ENCODE results near the gene NATD1. TPM values are rescaled to one million over a fixed set of nuclear protein-coding genes. Genes with fewer than 3 reads are reported as not detected.

NATD1 gene
- total and polyA plus RNA-seq, 9 of the 15 experiments (the other 6 are each of a cell fraction or from before 2014, with no cell fraction given): 0.24 to 5.4 (median 1.6) TPM

DNA sequence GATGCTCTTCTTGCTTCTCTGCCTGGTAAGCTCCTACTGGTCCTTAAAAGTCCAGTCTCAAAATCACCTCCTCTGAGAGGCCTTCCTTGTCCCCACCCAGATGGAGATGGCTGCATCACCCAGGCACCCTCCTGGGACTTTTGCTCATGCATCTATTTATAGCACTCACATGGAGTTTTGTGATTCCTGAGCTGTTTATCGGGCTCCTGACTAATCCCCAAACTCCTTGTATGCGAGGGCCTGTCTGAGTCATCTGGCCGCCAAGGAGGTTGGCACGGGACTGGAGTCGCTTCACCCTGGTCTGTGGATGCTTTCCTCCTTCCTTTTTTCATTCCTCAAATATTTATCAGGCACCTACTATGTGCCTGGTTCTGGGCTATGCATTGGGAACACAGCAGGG is 29.0 kb upstream of the NATD1 start (continued):
- TF ChIP-seq ZNF212 (CRISPR knock-in tag; IDR thresholded peaks at IDR 0.05): no peak
- TF ChIP-seq, protein P1, sequence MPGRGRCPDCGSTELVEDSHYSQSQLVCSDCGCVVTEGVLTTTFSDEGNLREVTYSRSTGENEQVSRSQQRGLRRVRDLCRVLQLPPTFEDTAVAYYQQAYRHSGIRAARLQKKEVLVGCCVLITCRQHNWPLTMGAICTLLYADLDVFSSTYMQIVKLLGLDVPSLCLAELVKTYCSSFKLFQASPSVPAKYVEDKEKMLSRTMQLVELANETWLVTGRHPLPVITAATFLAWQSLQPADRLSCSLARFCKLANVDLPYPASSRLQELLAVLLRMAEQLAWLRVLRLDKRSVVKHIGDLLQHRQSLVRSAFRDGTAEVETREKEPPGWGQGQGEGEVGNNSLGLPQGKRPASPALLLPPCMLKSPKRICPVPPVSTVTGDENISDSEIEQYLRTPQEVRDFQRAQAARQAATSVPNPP (IDR thresholded peaks at IDR 0.05; ENCODE audit: borderline replicate concordance, insufficient read depth, insufficient read length): no peak

GRCh38 chr17:21280081-21280518 is 26.9 kb upstream of the NATD1 start:
- FAIRE-seq: peak; percentile 92
- intact Hi-C loops (cut with micrococcal nuclease) (loop anchor here (1.0 to 5.0 kb wide), 3 partner anchors 151 to 231 kb away; no protein-coding TSS in a partner anchor), in situ Hi-C loops (cut with MboI) (loop anchor here (25.0 kb wide), 1 partner anchor 782 kb away; no protein-coding TSS in a partner anchor)
- Histone ChIP-seq H3K79me2 (ENCODE audit: control insufficient read depth, insufficient read depth, low read length) (peaks cover 5% of the 10 kb centered on the region), H3K27me3 (ENCODE audit: control insufficient read depth in 2 of 2, insufficient read depth in 2 of 2, low read length in 2 of 2) (no peaks in the 10 kb centered on the region), H2AFZ (ENCODE audit: low read depth, low read length) (peak overlapping the region; percentile 72), H3K4me1 (replicated peaks in 1 of 2; ENCODE audit: control insufficient read depth in 2 of 2, insufficient read depth in 2 of 2, low read length in 2 of 2) (peaks cover 4 to 35% of the 10 kb centered on the region in 2 experiments; a peak in 4 of 5 replicates), H3K9me3 (replicated peaks; ENCODE audit: control insufficient read depth, insufficient read depth, low read depth, low read length) (no peaks in the 10 kb centered on the region), H3K4me3 (no peak overlapping the region), H3K9ac (ENCODE audit: insufficient read depth in 1 of 2, low read depth in 2 of 2, low read length in 2 of 2) (peak overlapping the region in 1 of 2 experiments; percentile 39; a peak in 1 of 4 replicates), H3K9me1 (ENCODE audit: control insufficient read depth, insufficient read depth, low read length) (no peaks in the 10 kb centered on the region), H3K4me2 (ENCODE audit: insufficient read depth, low read length) (no peak overlapping the region), H3K27ac (ENCODE audit: extremely low read depth, low read depth, low read length) (no peak overlapping the region), H4K20me1 (replicated peaks; ENCODE audit: control insufficient read depth, insufficient read depth, low read length) (no peaks in the 10 kb centered on the region), H3K36me3 (ENCODE audit: control insufficient read depth, insufficient read depth, low read length) (no peaks in the 10 kb centered on the region)
- WGBS (ENCODE audit: insufficient coverage, low coverage, missing lambda C conversion rate): 20% methylated on average over 8 of the region's 10 CpGs
- CTCF ChIA-PET (ENCODE audit: low intra/inter-chr PET ratio): no interaction called here
- DNase-seq (ENCODE audit: extremely low read depth in 1 of 4, low spot score in 3 of 4): peak; percentile 68 to 82 (median 78)
- no TSS peak for BruUV-seq (replicated peaks)
- peak; percentile 71 for ATAC-seq
- POLR2A ChIA-PET: no interaction called here
- peak in 1 of 3 experiments; percentile 32 for TF ChIP-seq YY1 (IDR thresholded peaks at IDR 0.05; ENCODE audit: borderline replicate concordance in 1 of 3, control insufficient read depth in 1 of 3, extremely low read depth in 1 of 3, insufficient read depth in 3 of 3, insufficient read length in 1 of 3, insufficient replicate concordance in 2 of 3, low read depth in 1 of 3, low read length in 2 of 3)
- no peak for TF ChIP-seq RNF2 (IDR thresholded peaks at IDR 0.05)
- TF ChIP-seq RB1 (IDR thresholded peaks at IDR 0.05; ENCODE audit: low read depth): 0 out of 2 replicates have a peak, but pooled peaks have one; percentile 40
- TF ChIP-seq RAD21 (CRISPR knock-in tag; conservative IDR thresholded peaks at IDR 0.05 in 1 of 2, IDR thresholded peaks at IDR 0.05 in 1 of 2): peak; percentile 64 to 87
- peak; percentile 18 for TF ChIP-seq RBM25 (IDR thresholded peaks at IDR 0.05; ENCODE audit: low read depth, low read length, severe bottlenecking)
- TF ChIP-seq STAT6 (CRISPR knock-in tag; IDR thresholded peaks at IDR 0.05): no peak
- no peak for TF ChIP-seq HNRNPK (IDR thresholded peaks at IDR 0.05; ENCODE audit: low read depth, low read length, poor library complexity, severe bottlenecking)
- TF ChIP-seq MYC (IDR thresholded peaks at IDR 0.05; ENCODE audit: low read depth, low read length): peak; percentile 74
- no peak for TF ChIP-seq MYC (CRISPR knock-in tag; IDR thresholded peaks at IDR 0.05; ENCODE audit: borderline replicate concordance, low read depth)
- peak; percentile 82; the same call in 1 of the 2 replicates for TF ChIP-seq XRCC5 (IDR thresholded peaks at IDR 0.05; ENCODE audit: low read depth, low read length)
- TF ChIP-seq, protein P2, sequence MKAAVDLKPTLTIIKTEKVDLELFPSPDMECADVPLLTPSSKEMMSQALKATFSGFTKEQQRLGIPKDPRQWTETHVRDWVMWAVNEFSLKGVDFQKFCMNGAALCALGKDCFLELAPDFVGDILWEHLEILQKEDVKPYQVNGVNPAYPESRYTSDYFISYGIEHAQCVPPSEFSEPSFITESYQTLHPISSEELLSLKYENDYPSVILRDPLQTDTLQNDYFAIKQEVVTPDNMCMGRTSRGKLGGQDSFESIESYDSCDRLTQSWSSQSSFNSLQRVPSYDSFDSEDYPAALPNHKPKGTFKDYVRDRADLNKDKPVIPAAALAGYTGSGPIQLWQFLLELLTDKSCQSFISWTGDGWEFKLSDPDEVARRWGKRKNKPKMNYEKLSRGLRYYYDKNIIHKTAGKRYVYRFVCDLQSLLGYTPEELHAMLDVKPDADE (conservative IDR thresholded peaks at IDR 0.05; ENCODE audit: control insufficient read depth, low read depth, low read length): no peak

Data from K562 (cell line).